Measurements from ENCODE around the gene TBX4. TPM values are rescaled to one million over a fixed set of nuclear protein-coding genes. Genes with fewer than 3 reads are reported as not detected.

Gene TBX4
- total RNA-seq, 4 donors from 2014 or later, result not detected

- Histone ChIP-seq H3K4me1 (peaks cover 0 to 5% of the 10 kb centered on the region in 2 donors), H3K36me3 (no peaks in the 10 kb centered on the region), H3K4me3 (no peak overlapping the region), H3K9me3 (no peaks in the 10 kb centered on the region), H3K27me3 (peaks cover 58 to 89% (median 71%) of the 10 kb centered on the region in 3 donors), H3K27ac (no peak overlapping the region)
- no peak for DNase-seq
- in situ Hi-C loops (cut with MboI; ENCODE audit: low sequenced_read_pairs in 4 of 4), result no loop called here
- no peak for ATAC-seq
- no peak for TF ChIP-seq POLR2A (IDR thresholded peaks at IDR 0.05)
- TF ChIP-seq, protein P1, sequence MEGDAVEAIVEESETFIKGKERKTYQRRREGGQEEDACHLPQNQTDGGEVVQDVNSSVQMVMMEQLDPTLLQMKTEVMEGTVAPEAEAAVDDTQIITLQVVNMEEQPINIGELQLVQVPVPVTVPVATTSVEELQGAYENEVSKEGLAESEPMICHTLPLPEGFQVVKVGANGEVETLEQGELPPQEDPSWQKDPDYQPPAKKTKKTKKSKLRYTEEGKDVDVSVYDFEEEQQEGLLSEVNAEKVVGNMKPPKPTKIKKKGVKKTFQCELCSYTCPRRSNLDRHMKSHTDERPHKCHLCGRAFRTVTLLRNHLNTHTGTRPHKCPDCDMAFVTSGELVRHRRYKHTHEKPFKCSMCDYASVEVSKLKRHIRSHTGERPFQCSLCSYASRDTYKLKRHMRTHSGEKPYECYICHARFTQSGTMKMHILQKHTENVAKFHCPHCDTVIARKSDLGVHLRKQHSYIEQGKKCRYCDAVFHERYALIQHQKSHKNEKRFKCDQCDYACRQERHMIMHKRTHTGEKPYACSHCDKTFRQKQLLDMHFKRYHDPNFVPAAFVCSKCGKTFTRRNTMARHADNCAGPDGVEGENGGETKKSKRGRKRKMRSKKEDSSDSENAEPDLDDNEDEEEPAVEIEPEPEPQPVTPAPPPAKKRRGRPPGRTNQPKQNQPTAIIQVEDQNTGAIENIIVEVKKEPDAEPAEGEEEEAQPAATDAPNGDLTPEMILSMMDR (IDR thresholded peaks at IDR 0.05 in 4 of 5, conservative IDR thresholded peaks at IDR 0.05 in 1 of 5), result no peak
- intact Hi-C loops (cut with DNase I; ENCODE audit: low total_unique reads), result no loop called here
Measured at GRCh38 chr17:61453566-61454380, 1.6 kb downstream of the TBX4 start.

GRCh38 chr17:61454381-61455323 is 2.4 kb downstream of the TBX4 start:
- DNase-seq (no peak), ATAC-seq (no peak)
- Histone ChIP-seq H3K36me3 (no peaks in the 10 kb centered on the region), H3K27me3 (peaks cover 58 to 91% (median 74%) of the 10 kb centered on the region in 3 donors), H3K9me3 (no peaks in the 10 kb centered on the region), H3K4me1 (peaks cover 0 to 5% of the 10 kb centered on the region in 2 donors), H3K27ac (no peak overlapping the region), H3K4me3 (no peak overlapping the region)
- no peak for TF ChIP-seq POLR2A (IDR thresholded peaks at IDR 0.05)
- TF ChIP-seq, protein P1 (IDR thresholded peaks at IDR 0.05 in 4 of 5, conservative IDR thresholded peaks at IDR 0.05 in 1 of 5), result no peak
- intact Hi-C loops (cut with DNase I; ENCODE audit: low total_unique reads) (no loop called here), in situ Hi-C loops (cut with MboI; ENCODE audit: low sequenced_read_pairs in 4 of 4) (no loop called here)

DNA sequence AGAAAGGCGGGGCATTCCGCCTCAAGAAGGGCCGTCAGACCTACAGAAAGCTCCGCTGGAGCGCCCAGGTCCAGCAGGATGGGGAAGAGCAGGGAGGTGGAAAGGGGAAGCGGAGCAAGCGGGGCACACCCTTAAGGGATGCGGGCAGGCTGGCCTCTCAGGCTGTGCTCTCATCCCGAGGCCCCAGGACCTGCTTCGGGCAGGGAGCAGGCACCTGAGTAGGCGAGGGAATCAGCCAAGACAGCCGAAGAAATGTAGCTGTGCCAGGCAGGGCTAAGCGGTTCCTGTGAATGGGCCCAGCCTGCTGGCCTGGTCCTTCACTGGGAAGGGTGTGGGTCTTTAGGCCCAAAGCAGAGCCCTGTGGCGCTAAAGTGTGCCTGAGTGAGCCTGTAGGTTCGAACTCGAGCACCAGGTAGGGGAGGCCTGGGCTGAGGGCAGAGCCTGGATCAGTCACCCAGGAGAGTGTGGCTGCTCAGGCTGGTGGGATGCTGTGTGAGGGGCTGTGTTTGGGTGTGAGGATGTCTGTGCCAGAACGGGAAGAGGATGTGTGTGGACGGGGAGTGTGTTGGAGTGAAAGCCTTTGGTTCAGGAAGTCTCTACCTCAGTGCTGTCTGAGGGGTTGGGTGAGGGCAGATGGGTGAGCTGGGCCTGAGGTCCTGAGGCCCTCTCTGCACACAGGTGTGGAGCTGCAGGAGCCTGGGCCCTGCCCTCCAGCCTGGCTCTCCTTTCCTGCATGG is 3.3 kb downstream of the TBX4 start:
- Histone ChIP-seq H3K4me1 (peaks cover 0 to 5% of the 10 kb centered on the region in 2 donors), H3K9me3 (no peaks in the 10 kb centered on the region), H3K4me3 (no peak overlapping the region), H3K27me3 (peaks cover 58 to 91% (median 76%) of the 10 kb centered on the region in 3 donors), H3K36me3 (no peaks in the 10 kb centered on the region), H3K27ac (no peak overlapping the region)
- TF ChIP-seq, protein P1 (IDR thresholded peaks at IDR 0.05 in 4 of 5, conservative IDR thresholded peaks at IDR 0.05 in 1 of 5), result no peak
- no peak for TF ChIP-seq POLR2A (IDR thresholded peaks at IDR 0.05)
- ATAC-seq (no peak), DNase-seq (no peak)
- in situ Hi-C loops (cut with MboI; ENCODE audit: low sequenced_read_pairs in 4 of 4) (no loop called here), intact Hi-C loops (cut with DNase I; ENCODE audit: low total_unique reads) (no loop called here)

- intact Hi-C loops (cut with DNase I; ENCODE audit: low total_unique reads) (no loop called here), in situ Hi-C loops (cut with MboI; ENCODE audit: low sequenced_read_pairs in 4 of 4) (no loop called here)
- H3K4me1 ChIP-seq, result peaks cover 0 to 5% of the 10 kb centered on the region in 2 donors
- no peak overlapping the region for H3K4me3 ChIP-seq
- no peak for ATAC-seq
- H3K27me3 ChIP-seq, result peaks cover 58 to 90% (median 79%) of the 10 kb centered on the region in 3 donors
- no peak for TF ChIP-seq POLR2A (IDR thresholded peaks at IDR 0.05)
- TF ChIP-seq, protein P1 (IDR thresholded peaks at IDR 0.05 in 4 of 5, conservative IDR thresholded peaks at IDR 0.05 in 1 of 5), result no peak
- H3K27ac ChIP-seq, result no peak overlapping the region
- no peak for DNase-seq
- H3K36me3 ChIP-seq, result no peaks in the 10 kb centered on the region
- no peaks in the 10 kb centered on the region for H3K9me3 ChIP-seq
Measured at GRCh38 chr17:61456061-61456681, 3.9 kb downstream of the TBX4 start.

Measured in gastrocnemius medialis (tissue), 4 donors.